ENCODE measurements around the gene NOM1.
A peak's percentile ranks its signal among the peaks of the same experiment; 100 is the strongest.

DNA sequence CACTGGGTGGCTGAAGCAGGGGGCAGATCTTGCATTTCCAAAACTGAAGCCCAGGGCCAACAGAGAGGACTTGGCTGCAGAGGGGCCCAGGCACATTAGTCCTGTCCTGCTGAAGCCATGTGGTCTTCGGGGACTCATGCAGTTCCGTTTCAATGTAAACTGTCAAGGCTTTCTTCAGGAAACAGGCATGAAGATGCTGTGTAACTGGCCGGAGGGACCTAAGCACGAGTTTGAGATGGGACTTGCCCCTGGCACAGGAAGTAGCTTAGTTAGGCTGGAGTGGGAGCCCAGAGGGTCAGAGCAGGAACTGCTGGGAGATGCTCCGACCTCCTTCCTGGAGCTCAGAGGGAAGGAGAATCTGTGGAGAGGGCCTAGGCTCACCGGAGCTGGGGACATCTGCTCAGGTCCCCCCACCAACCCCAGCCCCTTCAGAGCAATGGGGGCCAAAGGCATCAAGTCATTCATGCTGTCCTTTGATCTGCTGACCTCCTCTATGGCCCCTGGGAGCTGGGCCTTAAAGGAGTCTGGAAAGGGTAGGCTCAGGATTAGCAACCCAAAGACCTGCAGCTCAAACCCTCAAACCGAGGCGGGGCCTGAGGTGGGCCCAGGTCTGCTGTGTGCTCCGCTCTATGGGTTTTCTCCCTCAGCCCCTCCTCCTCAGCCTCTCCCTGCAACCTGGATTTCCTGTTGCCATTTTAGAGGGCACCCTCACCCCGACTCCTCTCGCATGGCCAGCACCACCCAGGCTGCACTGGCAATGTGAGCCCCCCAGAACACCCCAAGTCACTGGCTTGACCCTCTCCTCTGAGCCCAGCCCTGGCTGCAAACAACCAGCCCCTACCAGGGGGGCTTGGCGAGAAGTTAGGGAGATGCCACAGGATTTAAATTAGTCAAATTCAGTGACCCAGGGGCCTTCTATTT, 65.4 kb downstream of the NOM1 start:
- TF ChIP-seq POLR2AphosphoS5 (IDR thresholded peaks at IDR 0.05; ENCODE audit: insufficient read depth, low read depth, low read length): no peak
- TF ChIP-seq EZH2 (IDR thresholded peaks at IDR 0.05; ENCODE audit: borderline replicate concordance, low read depth, low read length, severe bottlenecking): peak; percentile 72
- TF ChIP-seq, protein P1, sequence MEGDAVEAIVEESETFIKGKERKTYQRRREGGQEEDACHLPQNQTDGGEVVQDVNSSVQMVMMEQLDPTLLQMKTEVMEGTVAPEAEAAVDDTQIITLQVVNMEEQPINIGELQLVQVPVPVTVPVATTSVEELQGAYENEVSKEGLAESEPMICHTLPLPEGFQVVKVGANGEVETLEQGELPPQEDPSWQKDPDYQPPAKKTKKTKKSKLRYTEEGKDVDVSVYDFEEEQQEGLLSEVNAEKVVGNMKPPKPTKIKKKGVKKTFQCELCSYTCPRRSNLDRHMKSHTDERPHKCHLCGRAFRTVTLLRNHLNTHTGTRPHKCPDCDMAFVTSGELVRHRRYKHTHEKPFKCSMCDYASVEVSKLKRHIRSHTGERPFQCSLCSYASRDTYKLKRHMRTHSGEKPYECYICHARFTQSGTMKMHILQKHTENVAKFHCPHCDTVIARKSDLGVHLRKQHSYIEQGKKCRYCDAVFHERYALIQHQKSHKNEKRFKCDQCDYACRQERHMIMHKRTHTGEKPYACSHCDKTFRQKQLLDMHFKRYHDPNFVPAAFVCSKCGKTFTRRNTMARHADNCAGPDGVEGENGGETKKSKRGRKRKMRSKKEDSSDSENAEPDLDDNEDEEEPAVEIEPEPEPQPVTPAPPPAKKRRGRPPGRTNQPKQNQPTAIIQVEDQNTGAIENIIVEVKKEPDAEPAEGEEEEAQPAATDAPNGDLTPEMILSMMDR (IDR thresholded peaks at IDR 0.05; ENCODE audit: extremely low read depth in 1 of 2, insufficient read depth in 1 of 2, low read depth in 1 of 2, low read length in 2 of 2): no peak

Data from endothelial cell of umbilical vein (primary cell).